ENCODE measurements around the gene GP5. TPM values are rescaled to one million over a fixed set of nuclear protein-coding genes. Genes with fewer than 3 reads are reported as not detected.
A peak's percentile ranks its signal among the peaks of the same experiment; 100 is the strongest.

Gene GP5
- total and polyA plus RNA-seq, 9 of the 15 experiments (the other 6 are each of a cell fraction or from before 2014, with no cell fraction given), result 0.03 to 0.04 (median 0.04) TPM; not detected in 6

DNA sequence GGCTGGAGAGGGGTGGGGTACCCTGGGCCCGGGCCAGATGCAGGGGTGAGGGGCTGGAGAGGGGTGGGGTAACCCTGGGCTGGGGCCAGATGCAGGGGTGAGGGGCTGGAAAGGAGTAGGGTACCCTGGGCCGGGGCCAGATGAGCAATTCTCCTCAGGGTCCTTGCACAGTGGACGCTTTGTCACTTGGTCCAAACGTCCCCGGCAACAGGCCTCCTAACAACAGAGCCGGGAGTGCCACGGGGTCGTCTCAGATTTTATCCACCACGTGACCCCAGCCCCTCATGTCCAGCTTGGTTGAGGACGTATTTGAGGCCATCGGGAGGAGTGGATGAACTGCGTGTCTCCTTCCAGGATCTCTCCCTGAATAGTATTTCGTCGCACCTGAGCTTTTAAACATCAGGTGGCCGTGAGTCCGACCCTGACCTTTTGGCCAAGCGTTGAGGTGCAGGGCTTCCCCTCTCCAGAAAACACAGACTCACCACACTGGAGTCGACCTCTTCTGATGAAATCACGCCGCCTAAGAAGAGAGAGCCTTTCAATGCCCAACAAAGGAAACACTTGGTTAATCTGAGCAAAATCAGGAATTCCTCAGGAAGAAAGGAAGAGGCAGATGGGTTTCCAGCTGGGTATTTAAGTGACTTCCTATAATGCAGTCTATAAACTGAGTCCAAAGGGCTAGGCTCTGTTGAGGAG is 16.7 kb downstream of the GP5 start:
- FAIRE-seq, result no peak
- no TSS peak for BruUV-seq (replicated peaks)
- intact Hi-C loops (cut with micrococcal nuclease), result no loop called here

More for the DNA sequence above, 16.7 kb downstream of the GP5 start:
- H3K4me1 ChIP-seq (replicated peaks in 1 of 2; ENCODE audit: control insufficient read depth in 2 of 2, insufficient read depth in 2 of 2, low read length in 2 of 2), result peaks cover 0 to 5% of the 10 kb centered on the region in 2 experiments; a peak in 2 of 5 replicates
- H3K27me3 ChIP-seq (ENCODE audit: control insufficient read depth in 2 of 2, insufficient read depth in 2 of 2, low read length in 2 of 2), result peaks cover 58 to 83% of the 10 kb centered on the region in 2 experiments
- no peaks in the 10 kb centered on the region; the same call in 1 of the 2 replicates for H4K20me1 ChIP-seq (replicated peaks; ENCODE audit: control insufficient read depth, insufficient read depth, low read length)
- POLR2A ChIA-PET, result interaction anchor here (0.6 to 1.2 kb wide), 3 partner anchors 9 to 972 kb away, joined by 3 read pairs; no protein-coding TSS in a partner anchor
- no peaks in the 10 kb centered on the region for H3K79me2 ChIP-seq (ENCODE audit: control insufficient read depth, insufficient read depth, low read length)
- H3K4me3 ChIP-seq, result no peak overlapping the region
- no peak overlapping the region for H2AFZ ChIP-seq (ENCODE audit: low read depth, low read length)
- no peak overlapping the region for H3K9ac ChIP-seq (ENCODE audit: insufficient read depth in 1 of 2, low read depth in 2 of 2, low read length in 2 of 2)
- no peaks in the 10 kb centered on the region for H3K9me3 ChIP-seq (replicated peaks; ENCODE audit: control insufficient read depth, insufficient read depth, low read depth, low read length)
- CTCF ChIA-PET (ENCODE audit: low intra/inter-chr PET ratio), result no interaction called here
- in situ Hi-C loops (cut with MboI), result no loop called here
- H3K27ac ChIP-seq (ENCODE audit: extremely low read depth, low read depth, low read length), result no peak overlapping the region
- no peak overlapping the region for H3K4me2 ChIP-seq (ENCODE audit: insufficient read depth, low read length)
- ATAC-seq (no peak), DNase-seq (ENCODE audit: extremely low read depth in 1 of 4, low spot score in 3 of 4) (no peak)
- TF ChIP-seq, protein P1, sequence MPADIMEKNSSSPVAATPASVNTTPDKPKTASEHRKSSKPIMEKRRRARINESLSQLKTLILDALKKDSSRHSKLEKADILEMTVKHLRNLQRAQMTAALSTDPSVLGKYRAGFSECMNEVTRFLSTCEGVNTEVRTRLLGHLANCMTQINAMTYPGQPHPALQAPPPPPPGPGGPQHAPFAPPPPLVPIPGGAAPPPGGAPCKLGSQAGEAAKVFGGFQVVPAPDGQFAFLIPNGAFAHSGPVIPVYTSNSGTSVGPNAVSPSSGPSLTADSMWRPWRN (IDR thresholded peaks at IDR 0.05; ENCODE audit: low read depth), result no peak
- no peak for TF ChIP-seq ZNF76 (CRISPR knock-in tag; IDR thresholded peaks at IDR 0.05; ENCODE audit: borderline replicate concordance)
- TF ChIP-seq YBX1 (IDR thresholded peaks at IDR 0.05), result no peak
- no peak for TF ChIP-seq NR2C1 (IDR thresholded peaks at IDR 0.05)
- no peak for TF ChIP-seq NR2C1 (tag; IDR thresholded peaks at IDR 0.05)
- TF ChIP-seq, protein P2, sequence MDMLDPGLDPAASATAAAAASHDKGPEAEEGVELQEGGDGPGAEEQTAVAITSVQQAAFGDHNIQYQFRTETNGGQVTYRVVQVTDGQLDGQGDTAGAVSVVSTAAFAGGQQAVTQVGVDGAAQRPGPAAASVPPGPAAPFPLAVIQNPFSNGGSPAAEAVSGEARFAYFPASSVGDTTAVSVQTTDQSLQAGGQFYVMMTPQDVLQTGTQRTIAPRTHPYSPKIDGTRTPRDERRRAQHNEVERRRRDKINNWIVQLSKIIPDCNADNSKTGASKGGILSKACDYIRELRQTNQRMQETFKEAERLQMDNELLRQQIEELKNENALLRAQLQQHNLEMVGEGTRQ (CRISPR knock-in tag; IDR thresholded peaks at IDR 0.05), result 0 out of 2 replicates have a peak, but pooled peaks have one; percentile 5
- H3K36me3 ChIP-seq (ENCODE audit: control insufficient read depth, insufficient read depth, low read length), result no peaks in the 10 kb centered on the region
- WGBS (ENCODE audit: insufficient coverage, low coverage, missing lambda C conversion rate), result 6% methylated on average over 17 of the region's 20 CpGs
- no peaks in the 10 kb centered on the region for H3K9me1 ChIP-seq (ENCODE audit: control insufficient read depth, insufficient read depth, low read length)

All from K562 (cell line).